Peyer's patch (tissue), 4 donors: ENCODE data around the gene C9orf50. TPM values are rescaled to one million over a fixed set of nuclear protein-coding genes. Genes with fewer than 3 reads are reported as not detected.

Experiments
- DNase-seq, 3 donors: peaks; one replicate each; pipeline ENCODE4 v3.0.0-alpha.2; 2017 to 2019
- H3K27ac ChIP-seq, 4 donors: fragments of 200-600 bp; sonication (generic); one replicate each; pipeline ENCODE4 v1.5.1; 2016 to 2019
- H3K27me3 ChIP-seq, 2 donors: fragments of 200-600 bp; sonication (generic); one replicate each; pipeline ENCODE4 v1.5.1; 2019
- H3K36me3 ChIP-seq, 3 donors: fragments of 200-600 bp; sonication (generic); one replicate each; pipeline ENCODE4 v1.5.1; 2016 to 2019
- H3K4me1 ChIP-seq, 4 donors: fragments of 200-600 bp; sonication (generic); one replicate each; pipeline ENCODE4 v1.5.1; 2016 to 2019
- H3K4me3 ChIP-seq, 4 donors: fragments of 200-600 bp; sonication (generic); 1 replicate in 3 of 4; 2 replicates in 1 of 4; pipeline ENCODE4 v1.5.1; 2016 to 2019; ENCODE audit warnings: mild to moderate bottlenecking in 1 of 4
- H3K9me3 ChIP-seq, 4 donors: fragments of 200-600 bp; sonication (generic); one replicate each; pipeline ENCODE4 v1.5.1; 2016 to 2019; ENCODE audit warnings: mild to moderate bottlenecking in 1 of 4
- CTCF ChIP-seq, 6 experiments: fragments of 450-650 bp in 4 of 6; fragments of 200-600 bp in 2 of 6; sonication (generic) in 1 of 6; IDR thresholded peaks; one replicate each; pipeline ENCODE4 v1.5.1; 2017 to 2019; ENCODE audit warnings: antibody characterized with exemption in 6 of 6, mild to moderate bottlenecking in 3 of 6, moderate library complexity in 1 of 6
- POLR2A ChIP-seq, 2 donors: fragments of 450-650 bp; IDR thresholded peaks; one replicate each; pipeline ENCODE4 v1.5.1; 2017; ENCODE audit warnings: antibody characterized with exemption in 2 of 2, mild to moderate bottlenecking in 2 of 2, moderate library complexity in 2 of 2
- total RNA-seq, 4 donors: library from RNA; depleted of rRNA; stranded (reverse); fragments of >200 nt; gene quantifications; one replicate each; pipeline ENCODE4 v1.1.0, GENCODE V29; 2016

Gene C9orf50
- total RNA-seq, 4 donors from 2014 or later, result not detected

GRCh38 chr9:129656795-129657390 is 36.0 kb upstream of the C9orf50 start:
- no peak for TF ChIP-seq POLR2A (IDR thresholded peaks at IDR 0.05)
- no peak for TF ChIP-seq CTCF (IDR thresholded peaks at IDR 0.05)
- DNase-seq, result no peak
- no peaks in the 10 kb centered on the region for H3K9me3 ChIP-seq

GRCh38 chr9:129655696-129656095 is 34.8 kb upstream of the C9orf50 start:
- no peaks in the 10 kb centered on the region for H3K27me3 ChIP-seq
- H3K27ac ChIP-seq, result no peak overlapping the region
- no peaks in the 10 kb centered on the region for H3K36me3 ChIP-seq
- no peak for DNase-seq
- no peak overlapping the region for H3K4me3 ChIP-seq
- H3K4me1 ChIP-seq, result peaks cover 0 to 4% (median 0%) of the 10 kb centered on the region in 4 donors
- TF ChIP-seq CTCF (IDR thresholded peaks at IDR 0.05) (no peak), POLR2A (IDR thresholded peaks at IDR 0.05) (no peak)
- no peaks in the 10 kb centered on the region for H3K9me3 ChIP-seq

More at GRCh38 chr9:129656795-129657390, 36.0 kb upstream of the C9orf50 start:
- Histone ChIP-seq H3K27ac (no peak overlapping the region), H3K36me3 (no peaks in the 10 kb centered on the region), H3K4me3 (no peak overlapping the region), H3K27me3 (no peaks in the 10 kb centered on the region), H3K4me1 (peaks cover 0 to 4% (median 0%) of the 10 kb centered on the region in 4 donors)

- Histone ChIP-seq H3K36me3 (no peaks in the 10 kb centered on the region), H3K4me1 (peaks cover 0 to 4% (median 0%) of the 10 kb centered on the region in 4 donors), H3K27me3 (no peaks in the 10 kb centered on the region), H3K9me3 (no peaks in the 10 kb centered on the region), H3K27ac (no peak overlapping the region), H3K4me3 (no peak overlapping the region)
- TF ChIP-seq POLR2A (IDR thresholded peaks at IDR 0.05) (no peak), CTCF (IDR thresholded peaks at IDR 0.05) (no peak)
- DNase-seq, result no peak
These were observed 34.3 kb upstream of the C9orf50 start for GRCh38 chr9:129655154-129655553.

- no peak for DNase-seq
- Histone ChIP-seq H3K27me3 (no peaks in the 10 kb centered on the region), H3K4me1 (peaks cover 0 to 4% (median 0%) of the 10 kb centered on the region in 4 donors), H3K27ac (no peak overlapping the region), H3K4me3 (peak overlapping the region in 1 of 4 donors; percentile 12), H3K36me3 (no peaks in the 10 kb centered on the region), H3K9me3 (no peaks in the 10 kb centered on the region)
- TF ChIP-seq CTCF (IDR thresholded peaks at IDR 0.05) (no peak), POLR2A (IDR thresholded peaks at IDR 0.05) (no peak)
These were observed 33.7 kb upstream of the C9orf50 start for GRCh38 chr9:129654554-129655040.

GRCh38 chr9:129653823-129654553 is 33.1 kb upstream of the C9orf50 start:
- Histone ChIP-seq H3K27me3 (no peaks in the 10 kb centered on the region), H3K9me3 (no peaks in the 10 kb centered on the region), H3K4me3 (peak overlapping the region in 1 of 4 donors; percentile 12), H3K36me3 (no peaks in the 10 kb centered on the region), H3K4me1 (peaks cover 0 to 4% (median 0%) of the 10 kb centered on the region in 4 donors), H3K27ac (no peak overlapping the region)
- no peak for TF ChIP-seq CTCF (IDR thresholded peaks at IDR 0.05)
- TF ChIP-seq POLR2A (IDR thresholded peaks at IDR 0.05), result no peak
- no peak for DNase-seq
